Erythroblast (primary cell): ENCODE results near the gene LMNTD1.

ENCODE experiments used
- GATA1 ChIP-seq: IDR thresholded peaks from 2 replicates; pipeline ENCODE4 v1.6.1; 2011; ENCODE audit warnings: low read depth, mild to moderate bottlenecking, control low read depth, low read length, moderate library complexity
- POLR2A ChIP-seq: IDR thresholded peaks from 2 replicates; pipeline ENCODE4 v1.6.1; 2011; ENCODE audit warnings: mild to moderate bottlenecking, low read length

GRCh38 chr12:25553098-25553497 is at the start of gene LMNTD1:
- TF ChIP-seq POLR2A, result no peak
- TF ChIP-seq GATA1, result no peak
